MM.1S (cell line): ENCODE data around the gene TMTC4.

Experiments
- DNase-seq: peaks from one replicate; pipeline ENCODE4 v3.0.0-alpha.2; 2015
- H2AFZ ChIP-seq: fragments of 300-600 bp; sonication (generic); 2 replicates; pipeline ENCODE4 v1.6.0; 2016; ENCODE audit warnings: antibody characterized with exemption, low read length
- H3F3A ChIP-seq: fragments of 300-600 bp; sonication (generic); 2 replicates; pipeline ENCODE4 v1.6.1; 2016; ENCODE audit warnings: mild to moderate bottlenecking, antibody characterized with exemption, low read length, moderate library complexity, mixed read lengths; ENCODE audit not compliant: insufficient read depth
- H3K27ac ChIP-seq: fragments of 300-600 bp; sonication (generic); 2 replicates; pipeline ENCODE4 v1.5.1; 2016; ENCODE audit warnings: mild to moderate bottlenecking, low read length
- H3K27me3 ChIP-seq: fragments of 300-600 bp; sonication (generic); replicated peaks from 2 replicates; pipeline ENCODE4 v1.6.0; 2016; ENCODE audit warnings: low read length; ENCODE audit not compliant: insufficient read depth
- H3K36me3 ChIP-seq: fragments of 300-600 bp; sonication (generic); replicated peaks from 2 replicates; pipeline ENCODE4 v1.6.1; 2016; ENCODE audit warnings: mild to moderate bottlenecking, low read length, mixed read lengths; ENCODE audit not compliant: insufficient read depth
- H3K4me1 ChIP-seq: fragments of 300-600 bp; sonication (generic); 2 replicates; pipeline ENCODE4 v1.6.1; 2016; ENCODE audit warnings: low read length, mixed read lengths
- H3K4me2 ChIP-seq: fragments of 300-600 bp; sonication (generic); 2 replicates; pipeline ENCODE4 v1.6.0; 2016; ENCODE audit warnings: low read depth, low read length
- H3K4me3 ChIP-seq: fragments of 300-600 bp; sonication (generic); 2 replicates; pipeline ENCODE4 v1.5.1; 2016; ENCODE audit warnings: low read length, mixed read lengths
- H3K79me2 ChIP-seq: fragments of 300-600 bp; sonication (generic); 2 replicates; pipeline ENCODE4 v1.6.1; 2016; ENCODE audit warnings: mixed run types, low read length, mixed read lengths
- H3K9ac ChIP-seq: fragments of 300-600 bp; sonication (generic); 2 replicates; pipeline ENCODE4 v1.6.1; 2016; ENCODE audit warnings: low read length, mixed read lengths
- H3K9me2 ChIP-seq: fragments of 300-600 bp; sonication (generic); replicated peaks from 2 replicates; pipeline ENCODE4 v1.6.1; 2016; ENCODE audit warnings: mild to moderate bottlenecking, low read length, mixed read lengths; ENCODE audit not compliant: insufficient read depth
- H3K9me3 ChIP-seq: fragments of 300-600 bp; sonication (generic); replicated peaks from 2 replicates; pipeline ENCODE4 v1.6.1; 2016; ENCODE audit warnings: mild to moderate bottlenecking, low read length, mixed read lengths; ENCODE audit not compliant: insufficient read depth
- H4K20me1 ChIP-seq: fragments of 300-600 bp; sonication (generic); 2 replicates; pipeline ENCODE4 v1.6.1; 2016; ENCODE audit warnings: mild to moderate bottlenecking, low read length, moderate library complexity, mixed read lengths; ENCODE audit not compliant: insufficient read depth
- EZH2 ChIP-seq: fragments of 300-600 bp; sonication (generic); optimal IDR thresholded peaks from 2 replicates; pipeline ENCODE3; 2017; ENCODE audit warnings: low read depth, mild to moderate bottlenecking, antibody characterized with exemption, low read length, mixed read lengths
- EZH2phosphoT487 ChIP-seq: fragments of 300-600 bp; sonication (generic); IDR thresholded peaks from 2 replicates; pipeline ENCODE4 v1.6.1; 2018; ENCODE audit warnings: antibody characterized with exemption, low read length
- TF ChIP-seq, protein P1 (sequence below): fragments of 300-600 bp; sonication (generic); IDR thresholded peaks from 2 replicates; pipeline ENCODE4 v1.5.1; 2016; ENCODE audit warnings: antibody characterized with exemption, low read length, mixed read lengths

TMTC4 gene

DNA sequence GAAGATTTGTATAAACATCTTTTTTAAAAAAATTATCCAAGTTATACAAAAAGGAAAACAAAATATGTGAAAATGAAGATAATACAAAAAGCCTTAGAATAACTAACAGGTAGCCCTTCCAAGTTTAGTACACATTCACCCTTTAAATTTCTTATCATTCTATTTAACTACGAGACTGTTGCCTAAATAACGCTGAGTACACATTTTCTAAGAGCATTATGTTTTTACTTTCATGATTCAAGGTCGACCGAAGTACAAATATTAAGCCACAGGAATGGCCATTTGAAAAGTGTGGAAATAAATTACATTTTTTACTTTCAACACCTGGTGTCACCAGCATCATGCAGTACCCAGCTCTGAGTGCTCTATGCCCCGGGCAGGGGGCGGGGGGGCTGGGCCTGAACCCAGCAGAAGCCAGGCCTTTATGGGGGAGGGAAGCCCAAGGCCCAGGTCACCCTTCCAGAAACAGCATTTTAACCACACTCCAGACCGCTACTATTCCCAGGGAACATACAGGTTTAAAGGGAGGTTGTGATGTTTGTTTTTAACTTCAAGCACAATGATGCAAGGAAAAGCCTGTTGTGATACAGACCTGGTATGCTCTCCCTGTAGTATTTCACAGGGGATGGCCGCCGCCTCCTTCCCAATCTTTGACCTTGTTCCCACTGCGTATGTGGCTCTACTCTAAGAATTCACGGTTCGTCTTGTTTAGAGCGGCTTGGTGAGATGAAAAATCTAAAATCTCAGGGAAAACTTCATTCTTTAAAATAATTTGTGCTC, 110.0 kb downstream of the TMTC4 start:
- H3K27me3 ChIP-seq = no peaks in the 10 kb centered on the region
- H3K4me1 ChIP-seq = no peaks in the 10 kb centered on the region
- H3K27ac ChIP-seq = no peak overlapping the region
- H3F3A ChIP-seq = no peaks in the 10 kb centered on the region
- no peak overlapping the region for H3K4me2 ChIP-seq
- H4K20me1 ChIP-seq = no peaks in the 10 kb centered on the region
- DNase-seq = no peak
- no peaks in the 10 kb centered on the region for H3K9me2 ChIP-seq
- no peak overlapping the region for H2AFZ ChIP-seq
- no peaks in the 10 kb centered on the region for H3K79me2 ChIP-seq
- no peaks in the 10 kb centered on the region for H3K36me3 ChIP-seq
- H3K4me3 ChIP-seq = no peak overlapping the region
- H3K9ac ChIP-seq = no peak overlapping the region
- no peaks in the 10 kb centered on the region for H3K9me3 ChIP-seq
- TF ChIP-seq EZH2phosphoT487 = no peak
- TF ChIP-seq, protein P1, sequence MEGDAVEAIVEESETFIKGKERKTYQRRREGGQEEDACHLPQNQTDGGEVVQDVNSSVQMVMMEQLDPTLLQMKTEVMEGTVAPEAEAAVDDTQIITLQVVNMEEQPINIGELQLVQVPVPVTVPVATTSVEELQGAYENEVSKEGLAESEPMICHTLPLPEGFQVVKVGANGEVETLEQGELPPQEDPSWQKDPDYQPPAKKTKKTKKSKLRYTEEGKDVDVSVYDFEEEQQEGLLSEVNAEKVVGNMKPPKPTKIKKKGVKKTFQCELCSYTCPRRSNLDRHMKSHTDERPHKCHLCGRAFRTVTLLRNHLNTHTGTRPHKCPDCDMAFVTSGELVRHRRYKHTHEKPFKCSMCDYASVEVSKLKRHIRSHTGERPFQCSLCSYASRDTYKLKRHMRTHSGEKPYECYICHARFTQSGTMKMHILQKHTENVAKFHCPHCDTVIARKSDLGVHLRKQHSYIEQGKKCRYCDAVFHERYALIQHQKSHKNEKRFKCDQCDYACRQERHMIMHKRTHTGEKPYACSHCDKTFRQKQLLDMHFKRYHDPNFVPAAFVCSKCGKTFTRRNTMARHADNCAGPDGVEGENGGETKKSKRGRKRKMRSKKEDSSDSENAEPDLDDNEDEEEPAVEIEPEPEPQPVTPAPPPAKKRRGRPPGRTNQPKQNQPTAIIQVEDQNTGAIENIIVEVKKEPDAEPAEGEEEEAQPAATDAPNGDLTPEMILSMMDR = no peak

DNA sequence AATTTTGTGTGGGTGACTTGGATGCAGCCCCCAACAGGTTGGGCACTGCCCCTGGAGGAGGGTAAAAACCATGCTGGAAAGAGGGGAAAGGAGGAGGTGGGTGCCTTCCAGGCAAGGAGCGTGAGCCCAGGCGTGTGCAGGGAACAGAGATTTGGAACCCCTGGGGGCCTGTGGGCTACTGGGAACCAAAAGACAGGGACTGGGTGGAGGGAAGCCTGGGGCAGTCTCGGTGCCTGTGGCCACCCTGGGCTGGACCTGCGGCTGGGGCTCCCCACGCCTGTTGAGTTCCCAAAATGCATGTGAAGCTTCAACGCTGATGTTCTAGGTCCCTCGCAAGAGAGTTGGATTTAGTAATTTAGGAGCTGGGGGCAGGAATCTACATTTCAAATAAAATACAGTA, 110.8 kb downstream of the TMTC4 start:
- TF ChIP-seq, protein P1 = no peak
- TF ChIP-seq EZH2phosphoT487 (no peak), EZH2 (no peak)
- Histone ChIP-seq H3K4me3 (no peak overlapping the region), H3K36me3 (no peaks in the 10 kb centered on the region), H3K9me3 (no peaks in the 10 kb centered on the region), H3K27ac (no peak overlapping the region), H2AFZ (no peak overlapping the region), H4K20me1 (no peaks in the 10 kb centered on the region), H3K4me1 (no peaks in the 10 kb centered on the region), H3K4me2 (no peak overlapping the region), H3K9ac (no peak overlapping the region), H3K79me2 (no peaks in the 10 kb centered on the region), H3K27me3 (no peaks in the 10 kb centered on the region), H3K9me2 (no peaks in the 10 kb centered on the region), H3F3A (no peaks in the 10 kb centered on the region)
- DNase-seq = no peak

DNA sequence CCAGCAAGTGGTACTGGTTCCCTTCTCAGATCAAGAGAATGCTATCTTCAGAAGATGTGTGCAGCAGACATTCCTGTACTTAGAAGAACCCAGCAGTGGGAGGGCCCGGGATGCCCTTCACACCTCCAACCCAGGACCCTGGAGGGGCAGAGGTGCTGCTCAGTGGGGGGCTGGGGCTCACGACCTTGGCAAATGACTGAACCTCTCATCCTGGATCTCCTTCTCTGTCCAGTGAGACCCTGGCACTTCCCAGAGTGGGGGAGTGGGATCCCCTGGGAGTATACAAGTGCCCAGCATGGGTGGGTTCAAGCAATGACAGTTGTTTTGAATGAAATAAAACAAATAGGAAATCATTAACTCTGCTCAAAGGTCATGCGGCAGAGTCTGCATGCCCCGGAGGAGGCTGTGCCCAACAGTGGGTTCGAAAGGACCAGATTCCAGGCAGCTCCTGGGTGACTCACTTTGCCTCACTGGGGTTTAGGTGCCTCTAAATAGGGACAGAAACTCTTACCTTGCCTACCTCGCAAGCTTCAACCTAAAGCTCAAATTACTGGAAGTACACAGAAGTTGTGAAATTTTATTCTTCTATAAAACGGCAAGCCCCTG, 112.9 kb downstream of the TMTC4 start:
- Histone ChIP-seq H3K27me3 (no peaks in the 10 kb centered on the region), H2AFZ (no peak overlapping the region), H3K4me3 (no peak overlapping the region), H3K27ac (no peak overlapping the region), H3K9ac (no peak overlapping the region), H4K20me1 (no peaks in the 10 kb centered on the region), H3K4me2 (no peak overlapping the region), H3K9me3 (no peaks in the 10 kb centered on the region), H3K36me3 (no peaks in the 10 kb centered on the region), H3K9me2 (no peaks in the 10 kb centered on the region), H3F3A (no peaks in the 10 kb centered on the region), H3K4me1 (no peaks in the 10 kb centered on the region), H3K79me2 (no peaks in the 10 kb centered on the region)
- TF ChIP-seq EZH2 (no peak), EZH2phosphoT487 (no peak)
- TF ChIP-seq, protein P1 = no peak
- DNase-seq = no peak
